ENCODE data around the gene FEZF1. TPM values are rescaled to one million over a fixed set of nuclear protein-coding genes. Genes with fewer than 3 reads are reported as not detected.

The FEZF1 gene
- total and polyA plus RNA-seq, 4 donors = not detected

GRCh38 chr7:122300211-122300932, 4.2 kb downstream of the FEZF1 start:
- Histone ChIP-seq H3K27ac (ENCODE audit: low read depth in 1 of 2, low read length in 2 of 2) (no peak overlapping the region), H3K4me3 (ENCODE audit: low read depth in 1 of 3, low read length in 3 of 3) (no peak overlapping the region), H3K4me1 (ENCODE audit: control insufficient read depth in 4 of 4, insufficient read depth in 4 of 4, low read length in 3 of 4) (peaks cover 8 to 19% (median 13%) of the 10 kb centered on the region in 4 donors), H3K36me3 (ENCODE audit: control insufficient read depth in 4 of 4, insufficient read depth in 3 of 4, low read depth in 1 of 4, low read length in 3 of 4) (no peaks in the 10 kb centered on the region), H3K27me3 (ENCODE audit: control insufficient read depth in 4 of 4, insufficient read depth in 4 of 4, low read length in 3 of 4) (peaks cover 0 to 47% (median 19%) of the 10 kb centered on the region in 4 donors), H3K9ac (ENCODE audit: low read depth in 1 of 2, low read length in 2 of 2) (no peak overlapping the region), H3K9me3 (ENCODE audit: control insufficient read depth in 4 of 4, low read length in 3 of 4) (peaks cover 0 to 4% (median 3%) of the 10 kb centered on the region in 4 donors)
- 9% methylated on average over 43 of the region's 43 CpGs for WGBS
- no peak for DNase-seq (ENCODE audit: low spot score)
- TF ChIP-seq FOXA2 (IDR thresholded peaks at IDR 0.05) (no peak), SP1 (IDR thresholded peaks at IDR 0.05) (no peak), YY1 (IDR thresholded peaks at IDR 0.05) (no peak), TAF1 (conservative IDR thresholded peaks at IDR 0.05) (no peak), NR2F2 (IDR thresholded peaks at IDR 0.05) (no peak), CTCF (IDR thresholded peaks at IDR 0.05; ENCODE audit: low read depth, low read length, missing input control) (no peak), HNF4G (IDR thresholded peaks at IDR 0.05) (no peak), REST (IDR thresholded peaks at IDR 0.05) (no peak), GABPA (IDR thresholded peaks at IDR 0.05 in 1 of 2, conservative IDR thresholded peaks at IDR 0.05 in 1 of 2) (no peak), ZBTB33 (IDR thresholded peaks at IDR 0.05) (no peak), JUND (IDR thresholded peaks at IDR 0.05) (no peak), HNF4A (conservative IDR thresholded peaks at IDR 0.05) (no peak), EGR1 (IDR thresholded peaks at IDR 0.05; ENCODE audit: low read depth in 2 of 2) (no peak), RXRA (IDR thresholded peaks at IDR 0.05) (no peak), MAX (IDR thresholded peaks at IDR 0.05) (no peak), ATF3 (IDR thresholded peaks at IDR 0.05) (no peak), RAD21 (IDR thresholded peaks at IDR 0.05) (no peak), FOXA1 (IDR thresholded peaks at IDR 0.05) (no peak)

Measured in liver (tissue), 9 donors.